ENCODE results near the gene SIRT4. TPM values are rescaled to one million over a fixed set of nuclear protein-coding genes. Genes with fewer than 3 reads are reported as not detected.

Gene SIRT4
- total and polyA plus RNA-seq, 2 of the 13 experiments (the other 11 are each of a cell fraction or from before 2014, with no cell fraction given), result 3.4 to 5.8 TPM

DNA sequence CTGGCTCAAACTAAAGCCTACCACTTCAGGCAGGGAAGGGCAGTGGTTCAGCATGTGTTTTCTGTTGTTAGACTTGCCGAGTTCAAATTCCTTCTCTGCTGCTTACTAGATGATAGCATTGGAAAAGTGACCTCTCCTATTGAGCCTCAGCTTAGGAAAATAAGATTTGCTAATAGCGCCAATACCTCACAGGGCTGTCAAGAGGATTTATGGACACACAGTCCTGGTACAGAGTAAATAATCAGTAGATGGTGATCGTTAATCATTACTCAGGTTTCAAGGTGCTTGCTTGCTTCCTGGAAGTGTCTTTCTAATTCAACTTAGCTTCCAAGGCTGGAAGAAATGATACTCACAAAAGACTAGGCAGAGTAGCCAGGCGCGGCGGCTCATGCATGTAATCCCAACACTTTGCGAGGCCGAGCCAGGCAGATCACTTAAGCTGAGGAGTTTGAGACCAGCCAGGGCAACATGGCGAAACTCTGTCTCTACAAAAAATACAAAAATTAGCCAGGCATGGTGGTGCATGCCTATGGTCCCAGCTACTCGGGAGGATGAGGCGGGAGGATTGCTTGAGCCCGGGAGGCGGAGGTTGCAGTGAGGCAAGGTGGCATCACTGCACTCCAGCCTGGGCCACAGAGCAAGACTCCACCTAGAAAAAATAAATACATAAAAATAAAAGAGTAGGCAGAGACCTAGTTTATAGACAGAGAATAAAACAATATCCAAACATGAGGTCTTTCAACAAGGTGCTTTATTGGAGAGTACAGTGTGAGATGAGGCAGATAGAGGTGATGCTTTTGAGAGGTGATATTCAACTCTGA lies 19.5 kb downstream of the SIRT4 start (continued):
- TF ChIP-seq RORA (CRISPR knock-in tag; IDR thresholded peaks at IDR 0.05) (no peak), ZNF724P (CRISPR knock-in tag; IDR thresholded peaks at IDR 0.05; ENCODE audit: borderline replicate concordance) (no peak), RERE (CRISPR knock-in tag; IDR thresholded peaks at IDR 0.05; ENCODE audit: low read depth) (peak; percentile 63; the same call in 1 of the 2 replicates), ZNF558 (CRISPR knock-in tag; IDR thresholded peaks at IDR 0.05; ENCODE audit: borderline replicate concordance) (no peak), ZMYM2 (CRISPR knock-in tag; IDR thresholded peaks at IDR 0.05) (no peak), GTF3A (CRISPR knock-in tag; conservative IDR thresholded peaks at IDR 0.05) (no peak), HMG20A (CRISPR knock-in tag; IDR thresholded peaks at IDR 0.05; ENCODE audit: borderline replicate concordance) (peak; percentile 72), MEIS2 (CRISPR knock-in tag; IDR thresholded peaks at IDR 0.05) (peak; percentile 98), KAT7 (CRISPR knock-in tag; IDR thresholded peaks at IDR 0.05; ENCODE audit: borderline replicate concordance) (no peak), HHEX (CRISPR knock-in tag; IDR thresholded peaks at IDR 0.05) (no peak), ZFP90 (CRISPR knock-in tag; IDR thresholded peaks at IDR 0.05; ENCODE audit: borderline replicate concordance) (no peak), ZNF335 (CRISPR knock-in tag; IDR thresholded peaks at IDR 0.05) (no peak), SPEN (CRISPR knock-in tag; IDR thresholded peaks at IDR 0.05; ENCODE audit: low read depth) (peak; percentile 30; the same call in 1 of the 2 replicates), IRF9 (CRISPR knock-in tag; IDR thresholded peaks at IDR 0.05; ENCODE audit: borderline replicate concordance) (no peak), ZNF660 (CRISPR knock-in tag; IDR thresholded peaks at IDR 0.05; ENCODE audit: borderline replicate concordance, low read depth) (no peak), ZNF331 (CRISPR knock-in tag; IDR thresholded peaks at IDR 0.05) (peak; percentile 69), KDM2A (CRISPR knock-in tag; IDR thresholded peaks at IDR 0.05; ENCODE audit: borderline replicate concordance, low read depth) (no peak), MAZ (IDR thresholded peaks at IDR 0.05; ENCODE audit: borderline replicate concordance, low read depth, low read length) (no peak), MAZ (CRISPR knock-in tag; IDR thresholded peaks at IDR 0.05; ENCODE audit: low read depth) (no peak)
- TF ChIP-seq, protein P1, sequence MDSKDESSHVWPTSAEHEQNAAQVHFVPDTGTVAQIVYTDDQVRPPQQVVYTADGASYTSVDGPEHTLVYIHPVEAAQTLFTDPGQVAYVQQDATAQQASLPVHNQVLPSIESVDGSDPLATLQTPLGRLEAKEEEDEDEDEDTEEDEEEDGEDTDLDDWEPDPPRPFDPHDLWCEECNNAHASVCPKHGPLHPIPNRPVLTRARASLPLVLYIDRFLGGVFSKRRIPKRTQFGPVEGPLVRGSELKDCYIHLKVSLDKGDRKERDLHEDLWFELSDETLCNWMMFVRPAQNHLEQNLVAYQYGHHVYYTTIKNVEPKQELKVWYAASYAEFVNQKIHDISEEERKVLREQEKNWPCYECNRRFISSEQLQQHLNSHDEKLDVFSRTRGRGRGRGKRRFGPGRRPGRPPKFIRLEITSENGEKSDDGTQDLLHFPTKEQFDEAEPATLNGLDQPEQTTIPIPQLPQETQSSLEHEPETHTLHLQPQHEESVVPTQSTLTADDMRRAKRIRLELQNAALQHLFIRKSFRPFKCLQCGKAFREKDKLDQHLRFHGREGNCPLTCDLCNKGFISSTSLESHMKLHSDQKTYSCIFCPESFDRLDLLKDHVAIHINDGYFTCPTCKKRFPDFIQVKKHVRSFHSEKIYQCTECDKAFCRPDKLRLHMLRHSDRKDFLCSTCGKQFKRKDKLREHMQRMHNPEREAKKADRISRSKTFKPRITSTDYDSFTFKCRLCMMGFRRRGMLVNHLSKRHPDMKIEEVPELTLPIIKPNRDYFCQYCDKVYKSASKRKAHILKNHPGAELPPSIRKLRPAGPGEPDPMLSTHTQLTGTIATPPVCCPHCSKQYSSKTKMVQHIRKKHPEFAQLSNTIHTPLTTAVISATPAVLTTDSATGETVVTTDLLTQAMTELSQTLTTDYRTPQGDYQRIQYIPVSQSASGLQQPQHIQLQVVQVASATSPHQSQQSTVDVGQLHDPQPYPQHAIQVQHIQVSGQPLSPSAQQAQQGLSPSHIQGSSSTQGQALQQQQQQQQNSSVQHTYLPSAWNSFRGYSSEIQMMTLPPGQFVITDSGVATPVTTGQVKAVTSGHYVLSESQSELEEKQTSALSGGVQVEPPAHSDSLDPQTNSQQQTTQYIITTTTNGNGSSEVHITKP (CRISPR knock-in tag; IDR thresholded peaks at IDR 0.05; ENCODE audit: low read depth), result peak; percentile 67; the same call in 1 of the 2 replicates

All from HepG2 (cell line).